ENCODE results near the gene CYP3A5.
"Not testable (repeated sequence)": the region's sequence is repeated elsewhere in the genome, so short reads cannot be mapped to it uniquely, and the experiment has no call there.

DNA sequence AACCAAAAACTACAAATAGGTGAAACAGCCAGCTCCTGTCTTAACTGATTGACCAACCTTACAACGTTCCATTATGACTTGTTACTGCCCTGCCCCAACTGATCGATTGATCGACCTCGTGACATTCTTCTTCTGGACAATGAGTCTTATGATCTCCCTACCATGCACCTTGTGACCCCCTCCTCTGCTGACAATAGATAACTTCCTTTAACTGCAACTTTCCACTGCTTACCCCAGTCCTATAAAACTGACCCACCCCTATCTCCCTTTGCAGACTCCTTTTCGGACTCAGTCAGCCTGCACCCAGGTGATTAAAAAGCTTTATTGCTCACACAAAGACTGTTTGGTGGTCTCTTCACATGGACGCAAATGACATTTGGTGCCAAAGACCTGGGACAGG lies 43.4 kb upstream of the CYP3A5 start:
- TF ChIP-seq CTCF, POLR2AphosphoS5 (IDR thresholded peaks at IDR 0.05): not testable (repeated sequence)

All from esophagus muscularis mucosa (tissue), 3 donors.